ENCODE results near the gene CST4. TPM values are rescaled to one million over a fixed set of nuclear protein-coding genes. Genes with fewer than 3 reads are reported as not detected.

The CST4 gene
- total and polyA plus RNA-seq, 5 donors, result not detected

GRCh38 chr20:23652926-23653325, 35.9 kb downstream of the CST4 start:
- no peaks in the 10 kb centered on the region for H3K9me3 ChIP-seq (ENCODE audit: control insufficient read depth, low read length)
- ATAC-seq (no peak), DNase-seq (no peak)
- H3K27me3 ChIP-seq (ENCODE audit: control insufficient read depth, insufficient read depth), result no peaks in the 10 kb centered on the region
- 85% methylated on average over 2 of the region's 2 CpGs for WGBS
- H3K4me3 ChIP-seq (ENCODE audit: low read length), result no peak overlapping the region
- intact Hi-C loops (cut with DNase I), result no loop called here
- H3K4me1 ChIP-seq (ENCODE audit: control insufficient read depth, insufficient read depth, low read length), result peaks cover 5% of the 10 kb centered on the region
- no peak overlapping the region for H3K27ac ChIP-seq (ENCODE audit: low read length)

DNA sequence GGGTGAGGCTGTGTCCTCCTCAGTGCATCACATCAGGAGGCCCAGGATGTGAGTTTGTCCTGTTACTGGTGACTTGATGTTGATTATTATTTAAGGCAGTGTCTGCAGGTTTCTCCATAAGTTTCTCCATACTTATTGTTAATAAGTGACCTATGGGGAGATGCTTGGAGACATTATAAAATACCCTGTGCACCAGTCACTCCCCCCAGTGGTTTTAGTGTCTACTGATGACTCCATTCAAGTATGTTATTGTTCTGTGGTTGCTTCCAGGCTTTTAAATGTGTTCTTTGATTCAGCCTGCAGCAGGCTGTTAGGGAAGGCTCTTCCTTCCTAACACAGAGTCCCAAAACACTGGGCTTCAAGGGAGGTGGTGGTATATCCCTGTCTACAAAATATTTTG, 36.5 kb downstream of the CST4 start:
- intact Hi-C loops (cut with DNase I), result no loop called here
- H3K4me3 ChIP-seq (ENCODE audit: low read length), result no peak overlapping the region
- H3K27ac ChIP-seq (ENCODE audit: low read length), result no peak overlapping the region
- H3K27me3 ChIP-seq (ENCODE audit: control insufficient read depth, insufficient read depth), result no peaks in the 10 kb centered on the region
- H3K9me3 ChIP-seq (ENCODE audit: control insufficient read depth, low read length), result no peaks in the 10 kb centered on the region
- ATAC-seq (no peak), DNase-seq (no peak)
- peaks cover 5% of the 10 kb centered on the region for H3K4me1 ChIP-seq (ENCODE audit: control insufficient read depth, insufficient read depth, low read length)

DNA sequence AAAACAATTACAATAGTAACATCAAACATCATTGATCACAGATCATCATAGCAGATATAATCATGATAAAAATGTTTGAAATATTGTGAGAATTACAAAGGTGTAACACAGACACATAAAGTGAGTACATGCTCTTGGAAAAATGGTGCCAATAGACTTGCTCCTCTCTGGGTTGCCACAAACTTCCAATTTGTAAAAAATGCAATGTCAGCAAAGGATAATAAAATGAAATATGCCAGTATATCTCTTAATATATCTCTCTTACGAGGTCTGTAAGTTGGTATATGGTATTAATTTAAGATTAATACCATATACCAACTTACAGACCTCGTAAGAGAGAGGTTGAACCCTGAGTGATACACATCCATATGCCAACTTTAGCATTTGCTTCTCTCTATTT, 37.7 kb downstream of the CST4 start:
- peaks cover 5% of the 10 kb centered on the region for H3K4me1 ChIP-seq (ENCODE audit: control insufficient read depth, insufficient read depth, low read length)
- intact Hi-C loops (cut with DNase I), result no loop called here
- no peak overlapping the region for H3K4me3 ChIP-seq (ENCODE audit: low read length)
- DNase-seq, result no peak
- WGBS, result 91% methylated on average over 2 of the region's 2 CpGs
- H3K9me3 ChIP-seq (ENCODE audit: control insufficient read depth, low read length), result no peaks in the 10 kb centered on the region
- ATAC-seq, result no peak
- H3K27me3 ChIP-seq (ENCODE audit: control insufficient read depth, insufficient read depth), result no peaks in the 10 kb centered on the region
- no peak overlapping the region for H3K27ac ChIP-seq (ENCODE audit: low read length)

DNA sequence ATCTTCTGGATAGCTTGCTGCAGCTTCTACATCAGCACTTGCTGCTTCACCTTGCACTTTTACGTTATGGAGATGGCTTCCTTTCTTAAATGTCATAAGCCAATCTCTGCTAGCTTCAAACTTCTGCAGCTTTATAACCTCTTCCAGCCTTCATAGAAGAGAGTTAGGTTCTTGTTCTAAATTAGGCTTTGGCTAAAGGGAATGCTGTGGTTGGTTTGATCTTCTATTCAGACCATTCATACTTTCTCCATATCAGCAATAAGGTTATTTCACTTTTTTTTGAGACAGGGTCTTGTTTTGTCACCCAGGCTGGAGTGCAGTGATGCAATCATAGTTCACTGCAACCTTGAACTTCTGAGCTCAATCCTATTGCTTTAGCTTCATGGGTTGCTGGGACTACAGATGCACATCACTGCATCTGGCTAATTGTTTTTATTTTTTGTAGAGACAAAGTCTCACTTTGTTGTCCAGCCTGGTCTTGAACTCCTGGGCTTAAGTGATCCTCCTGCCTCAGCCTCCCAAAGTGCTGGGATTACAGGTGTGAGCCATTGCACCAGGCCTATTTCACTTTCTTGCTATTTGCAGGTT, 38.9 kb downstream of the CST4 start:
- H3K27ac ChIP-seq (ENCODE audit: low read length), result no peak overlapping the region
- H3K27me3 ChIP-seq (ENCODE audit: control insufficient read depth, insufficient read depth), result no peaks in the 10 kb centered on the region
- no peak for DNase-seq
- no peak for ATAC-seq
- H3K4me3 ChIP-seq (ENCODE audit: low read length), result no peak overlapping the region
- WGBS, result 89% methylated on average over 1 of the region's 1 CpG
- no peaks in the 10 kb centered on the region for H3K9me3 ChIP-seq (ENCODE audit: control insufficient read depth, low read length)
- intact Hi-C loops (cut with DNase I), result no loop called here
- peaks cover 5% of the 10 kb centered on the region for H3K4me1 ChIP-seq (ENCODE audit: control insufficient read depth, insufficient read depth, low read length)

DNA sequence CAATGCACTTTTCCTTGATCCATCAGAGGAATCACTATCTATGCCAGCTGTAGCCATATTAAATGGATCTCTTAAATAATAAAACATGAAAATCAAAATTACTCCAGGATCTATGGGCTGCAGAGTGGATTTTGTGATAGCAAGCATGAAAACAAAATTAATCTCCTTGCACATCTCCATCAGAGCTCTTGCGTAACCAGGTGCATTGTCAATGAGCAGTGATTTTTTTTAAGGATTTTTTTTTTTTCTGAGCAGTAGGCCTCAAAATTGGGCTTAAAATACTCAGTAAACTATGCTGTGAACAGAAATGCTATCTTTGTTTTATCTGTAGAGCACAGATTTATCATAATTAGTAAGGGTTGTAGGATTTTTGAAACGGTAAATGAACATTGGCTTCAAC, 39.6 kb downstream of the CST4 start:
- ATAC-seq (no peak), DNase-seq (no peak)
- 89% methylated on average over 2 of the region's 2 CpGs for whole genome bisulfite sequencing
- Histone ChIP-seq H3K9me3 (ENCODE audit: control insufficient read depth, low read length) (no peaks in the 10 kb centered on the region), H3K27me3 (ENCODE audit: control insufficient read depth, insufficient read depth) (no peaks in the 10 kb centered on the region), H3K27ac (ENCODE audit: low read length) (no peak overlapping the region), H3K4me1 (ENCODE audit: control insufficient read depth, insufficient read depth, low read length) (peaks cover 3% of the 10 kb centered on the region), H3K4me3 (ENCODE audit: low read length) (no peak overlapping the region)
- intact Hi-C loops (cut with DNase I), result no loop called here

DNA sequence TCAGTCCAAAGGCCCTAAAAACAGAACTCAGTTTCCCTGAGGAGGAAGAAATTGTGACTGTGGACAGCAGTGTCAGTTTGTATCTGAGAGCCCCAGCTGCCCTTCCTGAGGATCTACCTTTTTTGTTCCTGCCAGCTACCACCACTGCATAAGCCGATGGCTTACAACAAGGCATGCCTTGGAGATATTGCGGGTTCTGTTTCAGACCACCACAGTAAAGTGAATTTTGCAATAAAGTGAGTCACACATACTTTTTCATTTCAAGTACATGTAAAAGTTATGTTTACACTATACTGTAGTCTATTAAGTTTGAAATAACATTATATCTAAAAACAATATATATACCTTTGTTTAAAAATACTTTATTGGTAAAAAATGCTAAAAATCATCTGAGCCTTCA, 41.5 kb downstream of the CST4 start:
- no peak for DNase-seq
- intact Hi-C loops (cut with DNase I), result no loop called here
- no peaks in the 10 kb centered on the region for H3K27me3 ChIP-seq (ENCODE audit: control insufficient read depth, insufficient read depth)
- no peak for ATAC-seq
- no peak overlapping the region for H3K27ac ChIP-seq (ENCODE audit: low read length)
- WGBS, result 92% methylated on average over 2 of the region's 2 CpGs
- H3K4me3 ChIP-seq (ENCODE audit: low read length), result no peak overlapping the region
- no peaks in the 10 kb centered on the region for H3K4me1 ChIP-seq (ENCODE audit: control insufficient read depth, insufficient read depth, low read length)
- H3K9me3 ChIP-seq (ENCODE audit: control insufficient read depth, low read length), result no peaks in the 10 kb centered on the region

DNA sequence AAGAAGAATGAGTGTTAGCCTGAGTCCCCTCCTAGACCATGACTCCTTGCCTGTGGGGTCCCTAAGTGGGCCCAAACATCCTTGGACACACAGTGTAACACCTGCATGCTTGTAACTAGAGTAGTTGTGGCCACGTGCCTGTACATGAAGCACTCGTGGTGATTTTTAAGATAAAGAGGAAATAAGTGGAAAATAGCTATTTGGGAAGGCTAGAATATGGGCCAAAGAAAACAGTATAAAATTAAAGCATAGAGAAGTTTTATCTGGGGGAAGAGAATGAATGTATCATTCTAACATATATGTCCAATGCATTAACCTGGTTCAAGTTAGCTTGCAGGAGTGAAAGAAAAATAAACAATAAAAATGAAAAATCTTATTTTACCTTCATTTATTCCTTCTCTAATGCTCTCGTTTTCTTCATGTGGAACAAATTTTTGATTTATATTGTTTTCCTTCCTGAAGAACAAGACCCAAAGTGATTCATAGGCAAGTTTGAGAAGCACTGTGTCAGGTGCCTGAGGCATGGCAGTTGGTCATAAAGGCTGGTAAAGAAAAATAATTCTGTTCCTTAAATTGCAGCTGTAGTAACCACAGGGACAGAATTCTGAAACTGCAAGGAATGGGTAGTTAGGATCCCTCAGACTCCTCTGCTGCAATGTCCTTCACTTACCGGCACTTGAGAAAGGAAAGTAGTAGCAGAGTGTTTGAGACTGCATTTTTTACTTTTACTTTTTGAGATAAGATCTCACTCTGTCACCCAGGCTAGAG, 42.5 kb downstream of the CST4 start:
- no peaks in the 10 kb centered on the region for H3K27me3 ChIP-seq (ENCODE audit: control insufficient read depth, insufficient read depth)
- H3K4me3 ChIP-seq (ENCODE audit: low read length), result no peak overlapping the region
- no peaks in the 10 kb centered on the region for H3K9me3 ChIP-seq (ENCODE audit: control insufficient read depth, low read length)
- H3K27ac ChIP-seq (ENCODE audit: low read length), result no peak overlapping the region
- 41% methylated on average over 4 of the region's 4 CpGs for WGBS
- intact Hi-C loops (cut with DNase I), result no loop called here
- ATAC-seq (no peak), DNase-seq (no peak)
- no peaks in the 10 kb centered on the region for H3K4me1 ChIP-seq (ENCODE audit: control insufficient read depth, insufficient read depth, low read length)

GRCh38 chr20:23645575-23645974, 43.3 kb downstream of the CST4 start:
- intact Hi-C loops (cut with DNase I), result no loop called here
- WGBS, result 94% methylated on average over 1 of the region's 1 CpG
- no peak for ATAC-seq
- Histone ChIP-seq H3K27ac (ENCODE audit: low read length) (no peak overlapping the region), H3K9me3 (ENCODE audit: control insufficient read depth, low read length) (no peaks in the 10 kb centered on the region), H3K27me3 (ENCODE audit: control insufficient read depth, insufficient read depth) (no peaks in the 10 kb centered on the region), H3K4me1 (ENCODE audit: control insufficient read depth, insufficient read depth, low read length) (no peaks in the 10 kb centered on the region), H3K4me3 (ENCODE audit: low read length) (no peak overlapping the region)
- DNase-seq, result no peak

DNA sequence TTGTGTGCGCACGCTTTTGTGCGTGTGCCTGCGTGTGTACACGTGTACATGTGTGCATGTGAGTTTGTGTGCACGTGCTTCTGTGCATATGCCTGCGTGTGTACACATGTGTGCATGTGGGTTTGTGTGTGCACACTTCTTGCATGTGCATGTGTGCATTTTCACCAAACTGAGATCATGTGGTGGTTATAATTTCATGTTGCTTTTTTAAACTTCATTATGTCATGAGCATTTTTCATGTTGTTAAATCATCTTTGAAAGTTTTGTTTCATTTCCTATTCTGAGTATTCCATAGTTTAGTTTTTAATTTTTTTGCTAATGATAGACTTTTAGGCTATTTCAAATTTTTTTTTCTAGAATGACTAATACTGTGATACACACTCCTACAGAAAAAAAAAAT, 44.7 kb downstream of the CST4 start:
- 94% methylated on average over 7 of the region's 7 CpGs for WGBS

GRCh38 chr20:23643659-23644058, 45.2 kb downstream of the CST4 start:
- ATAC-seq (no peak), DNase-seq (peak in 1 of 3 donors; percentile 43)
- Histone ChIP-seq H3K27ac (ENCODE audit: low read length) (no peak overlapping the region), H3K4me1 (ENCODE audit: control insufficient read depth, insufficient read depth, low read length) (no peaks in the 10 kb centered on the region), H3K27me3 (ENCODE audit: control insufficient read depth, insufficient read depth) (no peaks in the 10 kb centered on the region), H3K9me3 (ENCODE audit: control insufficient read depth, low read length) (no peaks in the 10 kb centered on the region), H3K4me3 (ENCODE audit: low read length) (no peak overlapping the region)
- WGBS, result 77% methylated on average over 6 of the region's 6 CpGs
- intact Hi-C loops (cut with DNase I), result no loop called here

More for the DNA sequence above, 44.7 kb downstream of the CST4 start:
- no peaks in the 10 kb centered on the region for H3K27me3 ChIP-seq (ENCODE audit: control insufficient read depth, insufficient read depth)
- ATAC-seq (no peak), DNase-seq (no peak)
- H3K27ac ChIP-seq (ENCODE audit: low read length), result no peak overlapping the region
- H3K9me3 ChIP-seq (ENCODE audit: control insufficient read depth, low read length), result no peaks in the 10 kb centered on the region
- H3K4me3 ChIP-seq (ENCODE audit: low read length), result no peak overlapping the region
- intact Hi-C loops (cut with DNase I), result no loop called here
- H3K4me1 ChIP-seq (ENCODE audit: control insufficient read depth, insufficient read depth, low read length), result no peaks in the 10 kb centered on the region

- intact Hi-C loops (cut with DNase I), result no loop called here
- Histone ChIP-seq H3K4me3 (ENCODE audit: low read length) (no peak overlapping the region), H3K9me3 (ENCODE audit: control insufficient read depth, low read length) (no peaks in the 10 kb centered on the region), H3K27ac (ENCODE audit: low read length) (no peak overlapping the region), H3K4me1 (ENCODE audit: control insufficient read depth, insufficient read depth, low read length) (no peaks in the 10 kb centered on the region), H3K27me3 (ENCODE audit: control insufficient read depth, insufficient read depth) (no peaks in the 10 kb centered on the region)
- peak in 1 of 3 donors; percentile 65 for DNase-seq
- ATAC-seq, result no peak
- WGBS, result 59% methylated on average over 12 of the region's 12 CpGs
These were observed 46.7 kb downstream of the CST4 start for GRCh38 chr20:23641936-23642751.
